Choroid plexus epithelial cell (primary cell): ENCODE measurements around the gene GRAMD4.

ENCODE experiments used
- DNase-seq: peaks from one replicate; pipeline ENCODE4 v3.0.0-alpha.2; 2010; ENCODE audit warnings: low read depth
- H3K4me3 ChIP-seq: 2 replicates; pipeline ENCODE4 v1.5.1; 2011; ENCODE audit warnings: low read depth, mild to moderate bottlenecking, control low read depth, low read length, moderate library complexity
- TF ChIP-seq, protein P1 (sequence below): conservative IDR thresholded peaks from 2 replicates; pipeline ENCODE4 v1.5.1; 2011; ENCODE audit warnings: low read depth, mild to moderate bottlenecking, control low read depth, inconsistent platforms, low read length, moderate library complexity

The GRAMD4 gene

DNA sequence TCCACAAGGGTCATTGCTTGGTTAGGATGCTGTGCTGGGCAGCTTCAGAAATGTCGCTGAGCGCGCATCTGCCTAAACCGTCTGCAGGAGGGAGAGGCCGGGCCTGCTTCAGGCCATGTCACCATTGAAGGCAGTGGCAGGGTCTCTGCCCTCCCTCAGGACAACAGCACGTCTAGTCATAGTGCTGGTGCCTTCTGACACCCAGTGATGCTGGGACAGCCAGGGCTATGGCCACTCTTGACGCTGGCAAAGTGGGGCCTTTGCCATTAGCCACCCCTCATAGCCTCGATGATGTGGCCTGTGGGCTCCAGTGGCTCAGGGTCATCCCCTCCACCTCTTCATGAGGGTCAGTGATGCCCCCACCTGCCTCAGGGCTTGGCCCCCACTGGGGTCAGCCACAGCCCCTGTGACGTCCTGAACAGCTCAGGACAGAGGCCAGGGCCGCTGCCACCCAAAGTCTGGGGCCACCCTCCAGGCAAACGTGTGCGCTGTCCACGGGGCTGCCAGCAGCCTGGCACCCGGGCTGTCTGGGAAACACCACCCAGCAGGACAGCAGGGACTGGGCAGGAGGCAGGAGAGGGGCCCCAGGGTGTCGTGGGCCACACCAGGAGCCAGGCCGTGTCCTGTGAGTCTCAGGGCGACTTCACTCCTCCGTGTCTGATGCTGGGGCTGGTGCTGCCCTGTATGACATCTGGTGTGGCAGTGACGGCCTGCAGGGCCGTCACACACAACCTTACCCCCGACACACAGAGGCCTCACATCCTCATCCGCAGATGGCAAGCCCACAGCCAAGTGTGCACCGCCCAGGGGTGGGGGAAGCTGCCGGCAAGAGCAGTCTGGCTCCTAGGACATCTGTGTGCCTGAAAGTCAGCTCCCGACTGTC is 75.4 kb downstream of the GRAMD4 start:
- no peak overlapping the region for H3K4me3 ChIP-seq
- TF ChIP-seq, protein P1, sequence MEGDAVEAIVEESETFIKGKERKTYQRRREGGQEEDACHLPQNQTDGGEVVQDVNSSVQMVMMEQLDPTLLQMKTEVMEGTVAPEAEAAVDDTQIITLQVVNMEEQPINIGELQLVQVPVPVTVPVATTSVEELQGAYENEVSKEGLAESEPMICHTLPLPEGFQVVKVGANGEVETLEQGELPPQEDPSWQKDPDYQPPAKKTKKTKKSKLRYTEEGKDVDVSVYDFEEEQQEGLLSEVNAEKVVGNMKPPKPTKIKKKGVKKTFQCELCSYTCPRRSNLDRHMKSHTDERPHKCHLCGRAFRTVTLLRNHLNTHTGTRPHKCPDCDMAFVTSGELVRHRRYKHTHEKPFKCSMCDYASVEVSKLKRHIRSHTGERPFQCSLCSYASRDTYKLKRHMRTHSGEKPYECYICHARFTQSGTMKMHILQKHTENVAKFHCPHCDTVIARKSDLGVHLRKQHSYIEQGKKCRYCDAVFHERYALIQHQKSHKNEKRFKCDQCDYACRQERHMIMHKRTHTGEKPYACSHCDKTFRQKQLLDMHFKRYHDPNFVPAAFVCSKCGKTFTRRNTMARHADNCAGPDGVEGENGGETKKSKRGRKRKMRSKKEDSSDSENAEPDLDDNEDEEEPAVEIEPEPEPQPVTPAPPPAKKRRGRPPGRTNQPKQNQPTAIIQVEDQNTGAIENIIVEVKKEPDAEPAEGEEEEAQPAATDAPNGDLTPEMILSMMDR = no peak
- DNase-seq = no peak

DNA sequence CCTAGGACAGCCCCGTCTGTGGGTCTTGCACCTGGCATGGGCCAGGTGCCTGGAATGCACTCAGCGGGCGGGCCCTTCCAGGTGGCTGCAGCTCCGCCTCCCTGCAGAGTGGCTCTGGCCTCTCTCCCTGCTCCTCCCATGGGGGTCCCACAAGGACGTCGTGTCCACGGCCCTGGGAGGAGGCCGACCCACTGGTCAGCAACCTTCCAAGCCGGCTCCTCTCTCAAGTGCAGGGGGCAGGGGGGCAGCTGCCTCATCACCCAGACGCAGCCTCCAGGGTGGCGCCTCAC is 76.0 kb downstream of the GRAMD4 start:
- TF ChIP-seq, protein P1 = no peak
- DNase-seq = no peak
- H3K4me3 ChIP-seq = no peak overlapping the region

DNA sequence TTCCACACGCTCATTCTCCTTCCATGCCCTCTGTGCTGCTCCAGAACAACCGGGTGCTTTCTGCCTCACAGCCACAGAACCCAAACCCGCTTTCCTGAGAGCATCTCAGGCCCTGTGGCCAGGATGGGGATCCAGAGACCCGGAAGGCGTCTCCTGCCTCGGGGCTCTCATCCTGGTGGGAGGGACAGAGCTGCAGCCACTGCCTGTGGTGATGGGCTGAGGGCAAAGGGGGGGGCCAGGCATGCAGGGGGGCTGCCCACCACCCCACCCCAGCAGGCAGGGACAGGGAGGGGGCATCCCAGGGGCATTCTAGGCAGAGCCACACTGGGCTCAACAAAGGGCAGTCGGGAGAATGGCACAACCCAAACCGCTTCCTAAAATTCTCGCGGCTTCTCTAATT is 76.4 kb downstream of the GRAMD4 start:
- DNase-seq = no peak
- TF ChIP-seq, protein P1 = no peak

DNA sequence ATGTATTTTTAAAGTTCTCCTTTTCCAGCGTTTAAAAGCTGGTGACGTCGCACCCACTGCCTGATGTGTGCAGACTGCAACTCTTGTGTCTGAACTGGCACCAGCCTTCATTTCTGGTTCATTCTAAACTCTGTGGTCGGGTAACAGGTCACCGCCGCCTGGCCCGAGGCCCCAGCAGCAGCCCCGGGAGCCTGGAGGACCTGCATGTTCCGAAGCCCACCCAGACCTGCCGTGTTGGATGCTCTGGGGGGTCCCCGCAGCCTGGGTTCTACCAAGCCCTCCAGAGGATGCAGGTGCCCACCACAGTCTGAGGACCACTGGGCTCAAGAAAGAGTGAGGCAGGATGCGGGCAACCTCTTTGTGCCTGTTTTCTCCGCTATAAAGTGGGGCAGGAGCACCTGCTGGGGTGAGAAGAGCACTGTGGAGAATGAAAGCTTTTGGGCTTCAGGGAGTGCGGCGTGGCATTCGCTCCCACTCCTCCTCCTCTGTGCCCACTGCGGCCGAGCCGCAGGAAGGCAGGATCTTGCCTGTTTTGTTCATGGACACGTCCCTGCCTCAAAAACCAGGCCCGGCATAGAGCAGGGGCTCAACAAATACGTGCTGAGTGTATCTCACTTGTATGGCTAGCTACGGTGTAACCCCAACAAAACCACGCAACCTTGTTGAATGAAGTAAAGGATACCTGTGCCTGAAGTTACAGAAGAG is 77.8 kb downstream of the GRAMD4 start:
- TF ChIP-seq, protein P1 = no peak
- no peak for DNase-seq
- no peak overlapping the region for H3K4me3 ChIP-seq

More for the DNA sequence above, 76.4 kb downstream of the GRAMD4 start:
- H3K4me3 ChIP-seq = no peak overlapping the region

DNA sequence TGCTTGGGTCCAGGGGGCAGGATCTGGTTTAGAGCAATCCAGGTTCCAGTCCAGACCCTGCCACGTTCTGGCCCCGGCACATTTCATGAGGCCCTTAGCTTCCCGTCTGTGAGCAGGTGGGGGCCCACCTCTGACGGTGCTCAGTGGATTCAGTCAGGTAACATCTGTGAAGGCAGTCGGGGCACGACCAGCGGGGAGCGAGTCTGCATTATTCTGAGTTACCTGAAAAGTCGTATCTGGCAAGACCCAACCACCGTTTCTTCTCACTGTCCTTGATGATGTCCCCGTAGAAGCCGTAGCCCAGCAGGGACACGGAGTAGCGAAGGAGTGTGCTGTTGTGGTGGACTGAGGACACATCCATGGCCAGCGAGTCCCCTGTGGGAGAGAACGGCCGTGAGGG is 78.9 kb downstream of the GRAMD4 start:
- TF ChIP-seq, protein P1 = no peak
- no peak for DNase-seq
- no peak overlapping the region for H3K4me3 ChIP-seq

DNA sequence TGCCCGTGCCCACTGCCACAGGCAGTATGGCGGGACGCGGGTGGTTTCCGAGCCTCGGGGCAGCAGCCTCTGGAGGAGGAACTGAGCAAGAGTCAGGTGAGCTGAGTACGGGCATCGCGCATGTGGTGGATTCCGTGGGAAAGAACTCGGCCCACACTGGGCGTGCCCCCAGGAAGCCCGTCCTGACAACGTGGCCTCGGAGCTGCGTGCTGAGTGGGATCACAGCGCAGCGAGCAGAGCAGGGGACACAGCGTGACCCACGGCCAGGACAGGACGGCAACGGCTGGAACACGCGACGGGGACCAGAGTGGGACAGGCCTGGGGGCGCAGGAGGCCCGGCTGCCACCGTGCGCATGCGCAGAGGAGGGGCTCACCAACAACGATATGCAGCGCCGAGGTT is 81.1 kb downstream of the GRAMD4 start:
- TF ChIP-seq, protein P1 = no peak
- H3K4me3 ChIP-seq = no peak overlapping the region

More for the DNA sequence above, 81.1 kb downstream of the GRAMD4 start:
- DNase-seq = no peak
